LNCAP (cell line): ENCODE results near the gene ZNF460.

Experiments
- TF ChIP-seq, protein P1 (sequence below): fragments of 450-650 bp; IDR thresholded peaks from 2 replicates; pipeline ENCODE4 v1.5.1; 2017; ENCODE audit warnings: mild to moderate bottlenecking

ZNF460 gene

DNA sequence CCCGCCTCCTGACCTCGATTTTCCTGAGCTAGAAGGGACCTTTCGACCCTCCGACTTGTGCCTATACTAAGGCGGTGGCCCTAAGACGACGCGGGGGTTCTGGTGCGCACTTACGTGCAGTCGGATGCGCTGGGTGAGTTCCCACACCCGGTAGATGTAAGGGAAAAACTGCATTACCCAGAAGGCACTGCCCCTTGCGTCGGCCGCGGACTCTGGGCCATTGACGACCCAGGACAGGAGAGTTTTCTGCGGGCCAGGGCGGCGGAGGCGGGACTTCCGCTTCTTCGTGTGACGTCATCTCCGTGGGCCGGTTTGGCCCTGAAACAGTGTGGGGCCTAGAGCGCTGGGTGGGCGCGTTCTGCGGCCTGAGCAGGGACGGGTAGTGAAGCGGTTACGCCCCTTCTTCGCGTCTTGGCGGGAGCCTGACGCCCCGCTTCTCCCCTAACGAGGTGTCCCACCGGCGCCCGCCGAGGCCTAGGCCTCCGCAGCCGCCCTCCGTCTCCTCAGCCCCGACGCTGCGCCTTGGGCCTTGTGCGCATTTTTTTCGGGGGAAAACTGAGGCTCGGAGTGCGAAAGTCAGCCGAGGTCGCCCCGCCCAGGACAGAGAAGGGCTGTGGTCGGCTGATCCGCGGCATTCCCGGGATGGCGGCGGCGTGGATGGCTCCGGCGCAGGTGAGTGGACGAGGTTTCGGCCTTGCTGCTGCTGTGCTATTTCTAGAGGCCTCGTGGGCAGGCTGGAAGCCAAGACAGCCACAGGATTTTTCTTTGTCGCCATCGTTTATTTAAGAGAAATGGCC, at the start of gene ZNF460:
Gene ZNF460, plus strand, starts transcription at position 321 of the 797 bp plus-strand sequence. Its CDS starts 322 bp downstream, at position 643.
- TF ChIP-seq, protein P1, sequence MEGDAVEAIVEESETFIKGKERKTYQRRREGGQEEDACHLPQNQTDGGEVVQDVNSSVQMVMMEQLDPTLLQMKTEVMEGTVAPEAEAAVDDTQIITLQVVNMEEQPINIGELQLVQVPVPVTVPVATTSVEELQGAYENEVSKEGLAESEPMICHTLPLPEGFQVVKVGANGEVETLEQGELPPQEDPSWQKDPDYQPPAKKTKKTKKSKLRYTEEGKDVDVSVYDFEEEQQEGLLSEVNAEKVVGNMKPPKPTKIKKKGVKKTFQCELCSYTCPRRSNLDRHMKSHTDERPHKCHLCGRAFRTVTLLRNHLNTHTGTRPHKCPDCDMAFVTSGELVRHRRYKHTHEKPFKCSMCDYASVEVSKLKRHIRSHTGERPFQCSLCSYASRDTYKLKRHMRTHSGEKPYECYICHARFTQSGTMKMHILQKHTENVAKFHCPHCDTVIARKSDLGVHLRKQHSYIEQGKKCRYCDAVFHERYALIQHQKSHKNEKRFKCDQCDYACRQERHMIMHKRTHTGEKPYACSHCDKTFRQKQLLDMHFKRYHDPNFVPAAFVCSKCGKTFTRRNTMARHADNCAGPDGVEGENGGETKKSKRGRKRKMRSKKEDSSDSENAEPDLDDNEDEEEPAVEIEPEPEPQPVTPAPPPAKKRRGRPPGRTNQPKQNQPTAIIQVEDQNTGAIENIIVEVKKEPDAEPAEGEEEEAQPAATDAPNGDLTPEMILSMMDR, result no peak

DNA sequence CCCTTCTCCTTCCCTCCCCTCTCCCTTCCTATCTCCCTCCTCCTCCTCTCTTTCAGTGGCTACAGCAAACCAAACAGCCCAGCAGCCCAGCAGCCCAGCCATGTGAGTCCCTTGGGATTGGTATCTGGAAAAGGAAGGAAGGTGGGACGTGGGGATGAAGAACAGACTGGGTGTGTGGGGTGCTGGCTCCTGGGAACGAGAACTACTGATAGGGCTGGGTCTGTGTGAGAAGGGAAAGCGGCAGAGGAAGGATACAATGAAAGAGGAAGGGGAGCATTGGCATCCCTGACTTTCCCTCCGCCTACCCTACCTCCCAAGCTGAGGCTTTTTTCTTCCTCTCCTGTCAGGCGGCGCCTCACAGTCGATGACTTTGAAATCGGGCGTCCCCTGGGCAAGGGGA, 48.6 kb upstream of the ZNF460 start:
- TF ChIP-seq, protein P1, result no peak

DNA sequence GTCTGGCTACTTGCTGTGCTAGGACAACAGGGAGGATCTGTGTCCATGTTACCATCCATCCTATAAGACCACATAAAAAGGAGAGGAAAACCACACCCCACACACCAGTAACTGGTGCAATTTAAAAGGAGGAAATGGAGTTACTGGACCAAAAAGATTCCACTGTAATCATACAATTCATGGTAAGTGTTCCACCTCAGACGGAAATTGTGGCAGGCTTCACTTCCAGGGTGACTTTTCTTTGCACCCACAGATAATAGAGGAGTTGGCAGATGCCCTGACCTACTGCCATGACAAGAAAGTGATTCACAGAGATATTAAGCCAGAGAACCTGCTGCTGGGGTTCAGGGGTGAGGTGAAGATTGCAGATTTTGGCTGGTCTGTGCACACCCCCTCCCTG, 47.1 kb upstream of the ZNF460 start:
- TF ChIP-seq, protein P1, result no peak

DNA sequence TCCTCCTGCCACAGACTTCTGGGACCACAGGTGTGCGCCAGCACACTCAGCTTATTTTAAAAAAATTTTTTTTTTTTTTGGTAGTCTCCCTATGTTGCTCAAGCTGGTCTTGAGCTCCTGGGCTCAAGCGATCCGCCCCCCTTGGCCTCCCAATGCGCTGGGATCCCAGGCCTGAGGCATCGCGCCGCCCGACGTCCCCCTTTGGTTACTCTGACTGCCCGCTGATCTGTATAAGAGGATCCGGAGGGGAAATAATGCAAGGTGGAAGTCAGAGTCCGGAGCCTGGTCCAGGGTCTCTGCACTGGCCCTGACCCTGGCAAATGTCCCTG, 40.3 kb upstream of the ZNF460 start:
- TF ChIP-seq, protein P1, result no peak

DNA sequence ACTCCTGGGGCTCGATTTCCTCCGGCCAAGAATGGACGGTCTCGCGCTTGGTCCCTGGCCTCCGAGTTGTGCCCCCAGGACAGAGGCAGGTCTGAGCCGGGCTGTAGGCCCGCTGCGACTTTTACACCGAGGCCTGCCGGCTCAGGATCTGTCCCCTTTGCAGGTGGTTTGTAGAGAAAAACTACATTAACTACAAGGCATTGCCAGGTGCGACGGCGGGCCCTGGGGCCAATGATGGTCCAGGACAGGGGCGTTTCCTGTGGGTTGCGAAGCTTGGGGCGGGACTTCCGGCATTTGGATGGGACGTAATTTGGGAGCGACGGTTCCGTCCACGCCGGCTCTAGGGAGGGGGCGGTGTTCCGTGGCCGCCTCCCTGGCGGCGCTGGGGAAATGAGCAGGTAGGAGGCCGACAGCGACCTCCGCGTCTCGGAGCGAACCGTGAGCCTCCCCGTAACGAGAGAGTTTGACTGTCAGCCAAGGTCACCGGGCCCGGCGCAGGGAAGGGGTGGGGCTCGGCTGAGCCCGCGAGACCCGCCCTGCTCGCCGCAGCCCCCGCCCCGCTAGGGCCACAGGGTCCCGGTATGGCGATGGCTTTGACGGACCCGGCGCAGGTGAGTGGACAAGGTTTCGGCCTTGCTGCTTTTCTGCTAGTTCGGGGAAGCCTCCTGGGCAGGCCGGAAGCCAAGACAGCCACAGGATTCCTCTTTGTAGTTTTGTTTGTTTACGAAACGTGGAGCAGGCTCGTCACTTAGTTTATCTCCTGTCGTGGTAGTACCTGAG, 39.8 kb upstream of the ZNF460 start, which contains the start of gene ZNF805:
Gene ZNF805, plus strand, starts transcription at position 322 of the 780 bp plus-strand sequence. Its CDS starts 260 bp downstream, at position 582.
- TF ChIP-seq, protein P1, result no peak

DNA sequence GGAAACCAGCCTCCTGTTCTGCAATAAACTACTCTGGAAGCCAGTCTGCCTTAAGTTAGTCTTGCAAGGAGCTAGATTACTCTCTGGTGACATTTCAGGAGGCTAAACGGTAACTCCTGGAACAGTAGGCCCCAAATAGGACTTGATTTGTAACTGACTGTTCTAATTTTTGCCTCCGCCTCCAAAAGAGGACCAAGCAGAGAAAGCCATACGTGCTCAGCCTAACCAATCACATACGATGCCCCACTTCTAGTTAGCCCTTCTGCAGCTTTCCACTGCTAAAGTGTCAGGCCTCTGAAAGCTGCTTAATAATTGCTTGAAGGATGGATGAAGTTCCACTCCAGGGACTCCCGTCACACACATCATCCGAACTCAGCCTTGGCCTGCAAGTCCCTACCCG, 39.1 kb upstream of the ZNF460 start:
- TF ChIP-seq, protein P1, result no peak

DNA sequence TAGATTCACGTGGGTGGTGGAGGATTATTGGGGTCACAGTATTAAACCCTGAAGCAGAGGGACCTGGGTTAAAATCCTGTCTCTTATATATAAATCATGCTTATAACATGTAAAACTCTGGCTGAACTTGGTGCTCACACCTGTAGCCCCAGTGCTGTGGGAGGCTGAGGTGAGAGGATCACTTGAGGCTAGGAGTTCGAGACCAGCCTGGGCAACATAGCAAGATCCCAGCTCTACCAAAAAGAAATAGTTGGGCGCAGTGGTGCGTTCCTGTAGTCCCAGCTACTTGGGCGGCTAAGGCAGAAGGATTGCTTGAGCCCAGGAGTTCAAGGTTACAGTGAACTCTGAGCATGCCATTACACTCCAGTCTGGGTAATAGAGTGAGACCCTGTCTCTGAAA, 37.5 kb upstream of the ZNF460 start:
- TF ChIP-seq, protein P1, result no peak
